Right ventricle myocardium superior (tissue), 1 donor: ENCODE data around the gene MCOLN1. TPM values are rescaled to one million over a fixed set of nuclear protein-coding genes. Genes with fewer than 3 reads are reported as not detected.
"Not testable (repeated sequence)": the region's sequence is repeated elsewhere in the genome, so short reads cannot be mapped to it uniquely, and the experiment has no call there.

Source experiments
- ATAC-seq: fragments of 200-7000 bp; cut with Tn5 transposase; one replicate; pipeline ENCODE4 v1.9.1; 2020; ENCODE audit warnings: mild to moderate bottlenecking; ENCODE audit not compliant: poor library complexity
- DNase-seq: peaks from one replicate; pipeline ENCODE4 v3.0.0-alpha.2; 2020
- intact Hi-C: fragments of 100-400 bp; cut with DNase I; formaldehyde crosslinking; loops from one replicate; pipeline ENCODE4 v1.11.2; 2022
- total RNA-seq: library from RNA; stranded (reverse); fragmentation: NEBNext Ultra II Directional; extraction: Animal tissue kit (Norgen Biotek cat#: 25700); gene quantifications from one replicate; pipeline ENCODE4 v1.2.1, GENCODE V29; 2021
- donor health status: DM: no; HTN: yes; CAD: no; lungs with severe emphysema.

Gene MCOLN1
- total RNA-seq, 1 donor from 2014 or later: 17.5 TPM

- ATAC-seq (peak; percentile 87), DNase-seq (peak; percentile 98)
- intact Hi-C loops: no loop called here
Measured at GRCh38 chr19:7535047-7535997, 12.9 kb downstream of the MCOLN1 start, which contains the start of gene PNPLA6. TSS of gene PNPLA6 (plus strand) at chr19:7535717. CDS start at chr19:7535789, 72 bp downstream.

DNA sequence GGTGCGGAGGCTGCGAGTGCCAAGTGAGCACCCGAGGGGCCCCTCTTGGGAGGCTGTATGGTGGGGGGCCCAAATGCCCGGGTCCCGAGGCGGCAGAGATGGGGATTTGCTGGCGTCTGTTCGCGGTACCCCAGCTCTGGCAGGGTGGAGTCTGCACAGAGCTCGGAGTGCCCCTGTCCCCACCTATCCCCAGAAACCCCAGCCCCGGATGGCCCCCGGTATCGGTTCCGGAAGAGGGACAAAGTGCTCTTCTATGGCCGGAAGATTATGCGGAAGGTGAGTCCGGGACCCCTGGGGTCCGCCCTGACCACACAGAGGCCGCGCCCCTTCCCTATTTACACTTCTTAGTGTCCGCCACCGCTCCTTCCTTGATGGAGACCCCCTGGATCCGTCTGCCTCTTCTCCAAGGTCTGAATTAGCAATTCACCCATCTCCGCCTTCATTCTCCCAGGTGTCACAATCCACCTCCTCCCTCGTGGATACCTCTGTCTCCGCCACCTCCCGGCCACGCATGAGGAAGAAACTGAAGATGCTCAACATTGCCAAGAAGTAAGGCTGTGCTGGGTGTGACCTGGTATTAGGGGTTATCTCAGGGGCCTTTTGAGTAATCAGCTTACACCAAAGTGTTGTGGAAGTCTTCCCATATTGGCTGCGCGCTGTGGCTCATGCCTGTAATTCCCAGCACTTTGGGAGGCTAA lies 13.7 kb downstream of the MCOLN1 start:
- no peak for ATAC-seq
- intact Hi-C loops: no loop called here
- no peak for DNase-seq

DNA sequence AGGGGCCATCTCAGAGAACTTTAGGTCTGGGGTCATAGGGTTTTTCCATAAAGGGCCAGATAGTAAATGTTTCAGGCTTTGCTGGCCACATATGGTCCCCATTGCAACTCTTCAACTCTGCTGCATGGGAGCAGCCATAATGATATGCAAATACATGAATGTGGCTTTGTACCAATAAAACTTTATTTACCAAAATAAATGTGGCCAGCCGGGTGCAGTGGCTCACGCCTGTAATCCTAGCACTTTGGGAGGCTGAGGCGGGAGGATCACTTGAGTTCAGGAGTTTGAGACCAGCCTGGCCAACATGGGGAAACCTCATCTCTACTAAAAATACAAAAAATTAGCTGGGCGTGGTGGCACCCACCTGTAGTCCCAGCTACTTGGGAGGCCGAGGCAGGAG lies 16.6 kb downstream of the MCOLN1 start:
- ATAC-seq, DNase-seq, intact Hi-C loops: not testable (repeated sequence)

DNA sequence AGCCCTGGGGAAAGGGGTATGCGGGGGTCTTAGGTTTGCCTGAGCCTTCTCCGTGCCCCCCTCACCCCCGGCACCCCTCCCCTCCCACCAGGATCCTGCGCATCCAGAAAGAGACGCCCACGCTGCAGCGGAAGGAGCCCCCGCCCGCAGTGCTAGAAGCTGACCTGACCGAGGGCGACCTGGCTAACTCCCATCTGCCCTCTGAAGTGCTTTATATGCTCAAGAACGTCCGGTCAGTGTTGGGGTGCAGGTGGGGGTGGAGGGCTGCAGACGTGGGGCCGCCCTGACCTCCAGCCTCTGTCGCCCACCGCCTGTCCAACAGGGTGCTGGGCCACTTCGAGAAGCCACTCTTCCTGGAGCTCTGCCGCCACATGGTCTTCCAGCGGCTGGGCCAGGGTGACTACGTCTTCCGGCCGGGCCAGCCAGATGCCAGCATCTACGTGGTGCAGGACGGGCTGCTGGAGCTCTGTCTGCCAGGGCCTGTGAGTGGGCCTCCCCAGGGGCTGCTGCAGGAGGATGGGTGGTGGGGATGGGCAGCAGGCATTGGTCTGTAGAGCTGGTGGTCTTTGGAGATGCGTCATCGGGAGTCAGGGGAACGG lies 17.5 kb downstream of the MCOLN1 start:
- ATAC-seq (no peak), DNase-seq (no peak)
- intact Hi-C loops: no loop called here

GRCh38 chr19:7540761-7541474 lies 18.5 kb downstream of the MCOLN1 start:
- no peak for ATAC-seq
- DNase-seq: no peak
- intact Hi-C loops: no loop called here

DNA sequence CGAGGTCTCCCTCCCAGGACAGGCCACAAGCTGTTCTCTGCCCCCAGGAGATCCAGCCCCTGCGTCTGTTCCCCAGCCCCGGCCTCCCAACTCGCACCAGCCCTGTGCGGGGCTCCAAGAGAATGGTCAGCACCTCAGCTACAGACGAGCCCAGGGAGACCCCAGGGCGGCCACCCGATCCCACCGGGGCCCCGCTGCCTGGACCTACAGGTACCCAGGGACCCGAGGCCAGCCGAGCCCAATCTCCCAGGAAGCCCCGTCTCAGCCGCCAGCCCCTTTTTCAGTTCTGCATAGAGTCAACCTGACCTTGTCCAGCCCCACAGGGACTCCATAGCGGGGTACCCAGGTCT lies 19.0 kb downstream of the MCOLN1 start:
- intact Hi-C loops: no loop called here
- ATAC-seq (no peak), DNase-seq (no peak)

- intact Hi-C loops: no loop called here
- no peak for ATAC-seq
Measured at GRCh38 chr19:7541828-7542443, 19.5 kb downstream of the MCOLN1 start.

DNA sequence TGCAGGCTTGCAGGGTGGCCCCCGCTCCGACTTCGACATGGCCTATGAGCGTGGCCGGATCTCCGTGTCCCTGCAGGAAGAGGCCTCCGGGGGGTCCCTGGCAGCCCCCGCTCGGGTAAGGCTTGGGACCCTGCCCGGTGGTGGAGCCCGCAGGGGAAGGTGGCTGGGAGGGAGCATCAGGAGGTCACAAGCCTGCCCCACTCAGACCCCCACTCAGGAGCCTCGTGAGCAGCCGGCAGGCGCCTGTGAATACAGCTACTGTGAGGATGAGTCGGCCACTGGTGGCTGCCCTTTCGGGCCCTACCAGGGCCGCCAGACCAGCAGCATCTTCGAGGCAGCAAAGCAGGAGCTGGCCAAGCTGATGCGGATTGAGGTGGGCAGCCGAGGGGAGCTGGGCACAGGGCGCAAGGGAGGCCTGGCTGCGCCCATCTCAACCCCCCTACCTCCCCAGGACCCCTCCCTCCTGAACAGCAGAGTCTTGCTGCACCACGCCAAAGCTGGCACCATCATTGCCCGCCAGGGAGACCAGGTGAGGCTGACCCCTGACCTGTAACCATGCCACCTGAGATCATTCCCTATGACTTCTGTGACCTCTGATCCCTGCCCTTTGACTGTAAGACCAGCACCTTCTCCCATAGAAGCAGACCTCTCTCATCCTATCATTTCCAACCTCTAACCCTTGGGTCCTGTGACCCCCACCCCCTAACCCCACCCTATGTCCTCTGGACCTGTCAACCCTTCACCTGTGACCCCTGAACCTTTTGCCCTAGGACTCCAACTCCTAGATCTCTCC lies 20.3 kb downstream of the MCOLN1 start:
- DNase-seq (no peak), ATAC-seq (no peak)
- intact Hi-C loops: no loop called here

More at GRCh38 chr19:7541828-7542443, 19.5 kb downstream of the MCOLN1 start:
- no peak for DNase-seq

DNA sequence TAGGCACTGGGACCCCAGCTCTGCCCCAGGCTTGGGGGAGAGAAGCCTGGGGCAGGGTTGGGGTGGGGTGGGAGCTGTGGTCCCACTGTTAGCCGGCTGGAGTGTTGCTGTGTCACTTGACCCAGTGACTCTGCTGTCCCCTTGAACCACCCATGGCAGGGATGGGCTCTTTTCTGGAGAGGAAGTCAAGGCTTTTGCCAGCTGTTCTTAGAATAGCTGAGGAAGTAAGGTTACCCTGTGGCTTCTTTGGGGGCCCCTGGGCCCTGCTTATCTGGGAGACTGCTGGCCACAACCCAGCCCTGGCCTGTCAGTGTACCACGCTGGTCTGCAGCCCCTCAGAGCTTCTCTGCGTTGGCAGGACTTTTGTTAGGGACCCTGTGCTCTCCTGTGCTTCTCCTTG lies 22.2 kb downstream of the MCOLN1 start:
- DNase-seq (no peak), ATAC-seq (peak; percentile 49)
- intact Hi-C loops: no loop called here

DNA sequence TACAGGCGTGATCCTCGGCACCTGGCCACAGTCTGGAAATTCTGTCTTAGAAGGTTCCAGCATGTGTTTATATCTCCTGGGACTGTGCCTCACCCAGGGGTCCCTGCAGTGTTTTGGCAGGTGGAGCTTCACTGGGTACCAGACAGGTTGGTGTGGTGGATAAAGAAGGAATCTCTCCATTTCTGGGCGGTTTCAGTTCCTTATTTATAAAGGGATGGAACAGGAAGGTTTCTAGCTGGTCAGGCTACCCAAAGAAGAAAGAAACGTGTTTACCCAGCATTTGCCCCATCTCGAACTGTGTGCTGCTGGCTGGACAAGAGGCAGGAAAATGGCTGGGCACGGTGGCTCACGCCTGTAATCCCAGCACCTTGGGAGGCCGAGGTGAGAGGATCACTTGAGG lies 22.9 kb downstream of the MCOLN1 start:
- peak; percentile 14 for ATAC-seq
- DNase-seq: no peak
- intact Hi-C loops: no loop called here

DNA sequence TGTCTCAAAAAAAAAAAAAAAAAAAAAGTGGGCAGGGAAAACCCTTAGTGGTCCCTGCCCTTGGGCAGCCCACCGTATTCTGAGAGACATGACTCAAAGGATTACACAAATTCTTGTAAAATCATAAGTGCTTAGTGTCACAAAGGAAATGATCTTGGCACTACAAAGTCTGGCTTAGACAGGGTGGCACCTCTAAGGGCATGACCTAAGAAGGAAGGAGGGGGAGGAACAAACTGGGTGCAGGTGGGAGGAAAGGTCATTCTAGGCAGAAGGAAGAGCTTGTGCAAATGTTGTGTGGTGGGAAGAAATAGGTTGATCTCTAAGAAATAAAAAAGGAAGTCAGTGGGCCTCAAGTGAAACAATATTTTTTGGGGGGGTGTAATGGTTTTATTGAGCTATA lies 23.5 kb downstream of the MCOLN1 start:
- intact Hi-C loops: no loop called here
- no peak for DNase-seq

DNA sequence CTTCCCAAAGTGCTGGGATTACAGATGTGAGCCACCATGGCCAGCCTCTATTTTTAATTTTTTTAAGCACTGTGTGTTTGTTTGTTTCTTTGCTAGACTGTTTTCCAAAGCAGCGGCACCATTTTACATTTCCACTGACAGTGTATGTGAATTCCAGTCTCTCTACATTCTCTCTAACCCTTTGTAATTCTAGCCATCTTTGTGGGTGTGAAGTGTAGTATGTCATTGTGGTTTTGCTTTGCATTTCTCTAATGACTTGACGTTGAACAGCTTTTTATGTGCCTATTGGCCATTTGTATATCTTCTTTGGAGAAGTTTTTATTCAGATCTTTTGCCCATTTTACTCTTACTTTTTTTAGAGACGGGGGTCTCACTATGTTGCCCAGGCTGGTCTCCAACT lies 24.7 kb downstream of the MCOLN1 start:
- no peak for ATAC-seq
- DNase-seq: no peak
- intact Hi-C loops: no loop called here

More for the DNA sequence above, 23.5 kb downstream of the MCOLN1 start:
- ATAC-seq: no peak

DNA sequence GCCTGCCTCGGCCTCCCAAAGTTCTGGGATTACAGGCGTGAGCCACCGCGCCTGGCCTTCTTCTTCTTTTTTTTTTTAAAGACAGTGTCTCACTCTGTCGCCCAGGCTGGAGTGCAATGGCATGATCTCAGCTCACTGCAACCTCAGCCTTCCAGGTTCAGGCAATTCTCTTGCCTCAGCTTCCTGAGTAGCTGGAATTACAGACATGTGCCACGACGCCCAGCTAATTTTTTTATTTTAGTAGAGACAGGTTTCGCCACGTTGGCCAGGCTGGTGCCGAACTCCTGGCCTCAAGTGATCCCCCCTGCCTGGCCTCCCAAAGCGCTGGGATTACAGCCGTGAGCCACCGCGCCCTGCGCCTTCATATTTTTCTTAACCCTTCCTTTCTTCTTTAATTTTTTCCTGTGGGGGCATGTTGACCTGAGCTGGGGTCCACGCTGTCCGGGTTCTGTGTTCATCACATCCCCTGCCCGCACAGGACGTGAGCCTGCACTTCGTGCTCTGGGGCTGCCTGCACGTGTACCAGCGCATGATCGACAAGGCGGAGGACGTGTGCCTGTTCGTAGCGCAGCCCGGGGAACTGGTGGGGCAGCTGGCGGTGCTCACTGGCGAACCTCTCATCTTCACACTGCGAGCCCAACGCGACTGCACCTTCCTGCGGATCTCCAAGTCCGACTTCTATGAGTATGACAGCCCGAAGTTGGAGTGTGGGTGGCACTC lies 27.2 kb downstream of the MCOLN1 start:
- no peak for ATAC-seq
- no peak for DNase-seq
- intact Hi-C loops: no loop called here

DNA sequence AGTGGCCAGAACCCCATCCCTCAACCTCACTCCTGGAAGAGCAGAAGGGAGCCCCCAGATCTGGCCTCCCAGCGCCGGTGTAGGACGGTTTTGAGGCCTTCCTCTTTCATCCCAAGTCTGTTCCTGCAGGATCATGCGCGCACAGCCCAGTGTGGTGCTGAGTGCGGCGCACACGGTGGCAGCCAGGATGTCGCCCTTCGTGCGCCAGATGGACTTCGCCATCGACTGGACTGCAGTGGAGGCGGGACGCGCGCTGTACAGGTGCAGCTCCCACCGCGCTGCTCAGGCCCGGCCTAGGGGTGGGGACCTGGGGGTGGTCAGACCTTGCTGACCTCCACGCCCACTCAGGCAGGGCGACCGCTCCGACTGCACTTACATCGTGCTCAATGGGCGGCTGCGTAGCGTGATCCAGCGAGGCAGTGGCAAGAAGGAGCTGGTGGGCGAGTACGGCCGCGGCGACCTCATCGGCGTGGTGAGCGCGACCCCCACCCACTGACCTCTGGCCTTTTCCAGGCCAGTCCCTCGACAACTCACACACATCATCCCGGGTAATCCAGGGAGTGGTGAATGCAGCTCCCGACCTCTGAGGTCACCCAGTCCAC lies 27.8 kb downstream of the MCOLN1 start:
- intact Hi-C loops: no loop called here
- ATAC-seq (peak; percentile 8), DNase-seq (no peak)

- DNase-seq (peak; percentile 73), ATAC-seq (peak; percentile 95)
- intact Hi-C loops: no loop called here
Measured at GRCh38 chr19:7550987-7551761, 28.8 kb downstream of the MCOLN1 start.

DNA sequence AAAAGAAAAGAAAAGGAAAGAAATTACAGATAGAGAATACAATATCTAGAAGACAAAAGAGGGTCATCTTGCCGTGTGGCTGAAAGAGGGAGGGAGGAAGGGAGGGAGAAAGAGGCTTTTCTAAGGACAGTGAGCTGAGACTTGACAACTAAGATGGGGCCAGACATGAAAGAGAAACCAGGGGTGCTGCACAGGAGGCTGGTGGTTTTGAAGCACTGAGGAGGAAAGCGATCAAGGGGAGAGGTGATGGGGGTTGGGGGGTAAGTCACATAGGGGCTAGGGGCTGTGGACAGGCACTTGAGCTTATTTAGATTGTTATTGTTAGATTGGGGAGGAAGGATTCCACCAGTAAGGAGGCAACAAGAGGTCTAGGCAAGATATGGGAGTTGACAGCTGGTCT lies 30.4 kb downstream of the MCOLN1 start:
- ATAC-seq (no peak), DNase-seq (no peak)
- intact Hi-C loops: no loop called here
